ENCODE data around the gene YWHAH. TPM values are rescaled to one million over a fixed set of nuclear protein-coding genes. Genes with fewer than 3 reads are reported as not detected.

Gene YWHAH
- total RNA-seq, 1 donor from 2014 or later, result 110 TPM

- TF ChIP-seq, protein P1, sequence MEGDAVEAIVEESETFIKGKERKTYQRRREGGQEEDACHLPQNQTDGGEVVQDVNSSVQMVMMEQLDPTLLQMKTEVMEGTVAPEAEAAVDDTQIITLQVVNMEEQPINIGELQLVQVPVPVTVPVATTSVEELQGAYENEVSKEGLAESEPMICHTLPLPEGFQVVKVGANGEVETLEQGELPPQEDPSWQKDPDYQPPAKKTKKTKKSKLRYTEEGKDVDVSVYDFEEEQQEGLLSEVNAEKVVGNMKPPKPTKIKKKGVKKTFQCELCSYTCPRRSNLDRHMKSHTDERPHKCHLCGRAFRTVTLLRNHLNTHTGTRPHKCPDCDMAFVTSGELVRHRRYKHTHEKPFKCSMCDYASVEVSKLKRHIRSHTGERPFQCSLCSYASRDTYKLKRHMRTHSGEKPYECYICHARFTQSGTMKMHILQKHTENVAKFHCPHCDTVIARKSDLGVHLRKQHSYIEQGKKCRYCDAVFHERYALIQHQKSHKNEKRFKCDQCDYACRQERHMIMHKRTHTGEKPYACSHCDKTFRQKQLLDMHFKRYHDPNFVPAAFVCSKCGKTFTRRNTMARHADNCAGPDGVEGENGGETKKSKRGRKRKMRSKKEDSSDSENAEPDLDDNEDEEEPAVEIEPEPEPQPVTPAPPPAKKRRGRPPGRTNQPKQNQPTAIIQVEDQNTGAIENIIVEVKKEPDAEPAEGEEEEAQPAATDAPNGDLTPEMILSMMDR (conservative IDR thresholded peaks at IDR 0.05), result no peak
- DNase-seq (ENCODE audit: extremely low spot score, unreplicated experiment), result no peak
- Mint-ChIP-seq H3K4me3 (no peak overlapping the region), H3K27ac (no peak overlapping the region), H3K4me1 (ENCODE audit: unreplicated experiment) (peaks cover 32% of the 10 kb centered on the region), H3K27me3 (no peaks in the 10 kb centered on the region), H3K9me3 (no peaks in the 10 kb centered on the region), H3K36me3 (peaks cover 10% of the 10 kb centered on the region)
These were observed 44.7 kb upstream of the YWHAH start for GRCh38 chr22:31899669-31900068.

DNA sequence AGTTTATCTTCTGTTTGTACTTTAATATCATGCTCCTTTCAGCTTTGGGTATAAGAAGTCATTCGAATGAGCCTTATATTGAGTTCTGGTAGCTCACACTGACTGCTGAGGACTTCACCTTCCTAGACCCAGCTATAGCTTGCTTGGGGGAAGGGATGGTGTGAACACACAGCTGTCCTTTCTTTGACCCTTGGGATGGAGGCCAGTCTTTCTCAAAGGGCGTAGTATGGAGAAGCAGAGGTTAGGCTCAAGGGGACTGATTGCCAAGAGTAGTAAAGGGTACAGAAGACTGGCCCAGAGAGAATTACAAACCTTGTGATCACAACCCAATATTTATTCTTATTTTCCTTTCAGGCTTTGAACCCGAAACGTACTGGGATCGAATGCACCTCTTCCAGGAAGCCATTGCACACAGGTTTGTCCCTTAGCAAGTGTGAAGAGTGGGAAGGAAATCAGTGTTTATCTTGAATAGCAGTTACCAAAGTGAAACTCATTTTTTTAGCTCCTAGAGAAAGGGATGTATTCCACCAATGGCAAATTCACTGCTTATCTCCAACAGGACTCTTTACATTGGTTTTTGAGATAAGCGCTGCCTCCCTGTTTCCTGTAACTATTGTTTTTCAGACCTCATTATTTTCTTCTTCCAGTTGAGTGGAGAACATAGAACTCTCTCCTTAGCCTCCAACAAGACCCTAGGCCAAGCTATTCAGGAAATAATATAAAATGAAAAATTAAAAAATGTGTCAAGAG lies 42.8 kb upstream of the YWHAH start:
- Mint-ChIP-seq H3K4me1 (ENCODE audit: unreplicated experiment) (peaks cover 28% of the 10 kb centered on the region), H3K27me3 (no peaks in the 10 kb centered on the region), H3K27ac (no peak overlapping the region), H3K9me3 (no peaks in the 10 kb centered on the region), H3K4me3 (no peak overlapping the region), H3K36me3 (peaks cover 11% of the 10 kb centered on the region)
- DNase-seq (ENCODE audit: extremely low spot score, unreplicated experiment), result no peak
- TF ChIP-seq, protein P1 (conservative IDR thresholded peaks at IDR 0.05), result no peak

- no peaks in the 10 kb centered on the region for H3K9me3 Mint-ChIP-seq
- H3K27ac Mint-ChIP-seq, result no peak overlapping the region
- peaks cover 4% of the 10 kb centered on the region for H3K4me1 Mint-ChIP-seq (ENCODE audit: unreplicated experiment)
- H3K4me3 Mint-ChIP-seq, result no peak overlapping the region
- TF ChIP-seq, protein P1 (conservative IDR thresholded peaks at IDR 0.05), result no peak
- H3K36me3 Mint-ChIP-seq, result peaks cover 23% of the 10 kb centered on the region
- no peak for DNase-seq (ENCODE audit: extremely low spot score, unreplicated experiment)
- no peaks in the 10 kb centered on the region for H3K27me3 Mint-ChIP-seq
These were observed 39.7 kb upstream of the YWHAH start for GRCh38 chr22:31904651-31905050.

GRCh38 chr22:31905356-31905755 lies 39.0 kb upstream of the YWHAH start:
- Mint-ChIP-seq H3K4me3 (no peak overlapping the region), H3K9me3 (no peaks in the 10 kb centered on the region), H3K27ac (no peak overlapping the region), H3K27me3 (no peaks in the 10 kb centered on the region), H3K4me1 (ENCODE audit: unreplicated experiment) (peaks cover 4% of the 10 kb centered on the region), H3K36me3 (peaks cover 26% of the 10 kb centered on the region)
- no peak for DNase-seq (ENCODE audit: extremely low spot score, unreplicated experiment)
- TF ChIP-seq, protein P1 (conservative IDR thresholded peaks at IDR 0.05), result no peak

DNA sequence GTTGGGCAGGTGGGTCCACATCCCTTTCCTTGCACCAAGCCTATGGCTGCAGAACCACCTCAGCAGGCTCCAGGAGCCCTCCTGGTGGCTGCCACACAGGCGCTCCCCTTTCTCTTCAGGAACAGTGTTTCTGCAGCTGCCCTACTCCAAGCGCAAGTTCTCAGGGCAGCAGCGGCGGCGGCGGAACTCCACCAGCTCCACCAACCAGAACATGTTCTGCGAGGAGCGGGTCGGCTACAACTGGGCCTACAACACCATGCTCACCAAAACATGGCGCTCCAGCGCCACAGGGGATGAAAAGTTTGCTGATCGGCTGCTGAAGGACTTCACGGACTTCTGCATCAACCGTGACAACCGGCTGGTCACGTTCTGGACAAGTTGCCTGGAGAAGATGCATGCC lies 38.2 kb upstream of the YWHAH start:
- no peak overlapping the region for H3K4me3 Mint-ChIP-seq
- H3K27ac Mint-ChIP-seq, result no peak overlapping the region
- peaks cover 4% of the 10 kb centered on the region for H3K4me1 Mint-ChIP-seq (ENCODE audit: unreplicated experiment)
- H3K9me3 Mint-ChIP-seq, result no peaks in the 10 kb centered on the region
- TF ChIP-seq, protein P1 (conservative IDR thresholded peaks at IDR 0.05), result no peak
- peaks cover 28% of the 10 kb centered on the region for H3K36me3 Mint-ChIP-seq
- no peaks in the 10 kb centered on the region for H3K27me3 Mint-ChIP-seq
- DNase-seq (ENCODE audit: extremely low spot score, unreplicated experiment), result no peak

All from type B pancreatic cell (in vitro differentiated cells).